ENCODE measurements around the gene ITPR2.

- no peak for TF ChIP-seq CTCF (IDR thresholded peaks at IDR 0.05)
- TF ChIP-seq YY1 (IDR thresholded peaks at IDR 0.05; ENCODE audit: low read depth), result no peak
- TF ChIP-seq RXRA (IDR thresholded peaks at IDR 0.05; ENCODE audit: borderline replicate concordance, low read depth), result no peak
- no peak for TF ChIP-seq ELF1 (IDR thresholded peaks at IDR 0.05)
- TF ChIP-seq FOXJ3 (CRISPR knock-in tag; IDR thresholded peaks at IDR 0.05), result no peak
- TF ChIP-seq RAD21 (IDR thresholded peaks at IDR 0.05; ENCODE audit: low read length), result no peak
- no peak for TF ChIP-seq USF2 (IDR thresholded peaks at IDR 0.05; ENCODE audit: borderline replicate concordance, low read depth, low read length)
- TF ChIP-seq POLR2AphosphoS5 (IDR thresholded peaks at IDR 0.05; ENCODE audit: low read depth, low read length), result no peak
- TF ChIP-seq NRF1 (IDR thresholded peaks at IDR 0.05; ENCODE audit: low read depth, low read length), result no peak
- no peak for TF ChIP-seq MAX (IDR thresholded peaks at IDR 0.05; ENCODE audit: low read depth)
- TF ChIP-seq ZBTB33 (IDR thresholded peaks at IDR 0.05; ENCODE audit: borderline replicate concordance, low read depth), result no peak
- TF ChIP-seq REST (IDR thresholded peaks at IDR 0.05; ENCODE audit: low read depth, low read length), result no peak
- no peak for TF ChIP-seq NFIC (IDR thresholded peaks at IDR 0.05; ENCODE audit: borderline replicate concordance)
- TF ChIP-seq RFX5 (IDR thresholded peaks at IDR 0.05; ENCODE audit: low read length), result no peak
Measured at GRCh38 chr12:26369588-26369987, 463.4 kb downstream of the ITPR2 start.
